HCT116 (cell line): ENCODE results near the gene LRRN2. TPM values are rescaled to one million over a fixed set of nuclear protein-coding genes. Genes with fewer than 3 reads are reported as not detected.

ENCODE experiments used
- ATAC-seq: fragments of 200-7000 bp; cut with Tn5 transposase; 2 replicates; pipeline ENCODE4 v1.9.1; 2020; ENCODE audit warnings: mild to moderate bottlenecking, moderate library complexity
- BruUV-seq: library from RNA; stranded (reverse); fragments of 400-500 nt; replicated peaks from 2 replicates; lab custom pipeline; 2021; lab: Mats Ljungman, UMichigan
- CTCF ChIA-PET: fragments of 300-600 bp; sonication (Branson Sonifier 250); formaldehyde crosslinking; loops from one replicate; lab custom pipeline; 2021; ENCODE audit warnings: antibody characterized with exemption; lab: Charles Lee
- POLR2A ChIA-PET: fragments of 300-600, 350-600 bp; sonication (Branson Sonifier 250); formaldehyde crosslinking; loops from one replicate; lab custom pipeline; 2021; ENCODE audit warnings: antibody characterized with exemption; lab: Charles Lee
- RAD21 ChIA-PET, 2 experiments: fragments of 300-600 bp; sonication (Branson Sonifier 250); formaldehyde crosslinking; loops; one replicate each; lab custom pipeline; 2023; ENCODE audit warnings: low total read pairs in 2 of 2; ENCODE audit not compliant: uncharacterized antibody in 2 of 2, unreplicated experiment in 2 of 2, low non-redundant PET in 1 of 2; lab: Charles Lee
- DNase-seq: peaks from one replicate; pipeline ENCODE4 v3.0.0-alpha.2; 2010; ENCODE audit warnings: low read depth, low spot score
- H2AFZ ChIP-seq: fragments of 200-600 bp; shearing (Covaris generic), sonication (generic); 2 replicates; pipeline ENCODE4 v1.6.1; 2017; ENCODE audit warnings: low read depth, mixed run types, mixed read lengths, antibody characterized with exemption, low read length; ENCODE audit not compliant: poor library complexity, severe bottlenecking
- H3K27ac ChIP-seq: 2 replicates; pipeline ENCODE4 v1.5.1; 2012; ENCODE audit warnings: low read depth, low read length
- H3K27me3 ChIP-seq: fragments of 200-600 bp; sonication (generic); 2 replicates; pipeline ENCODE4 v1.6.1; 2016; ENCODE audit warnings: mixed run types, low read length, mixed read lengths; ENCODE audit not compliant: insufficient read depth
- H3K36me3 ChIP-seq, 2 experiments: fragments of 200-500 bp in 1 of 2; fragments of 200-600 bp in 1 of 2; sonication (Bioruptor generic) in 1 of 2; sonication (generic) in 1 of 2; 2 replicates each; pipeline versions ENCODE4 v1.5.1 to v1.6.1; 2014 to 2016; ENCODE audit warnings: low read length in 2 of 2, inconsistent platforms in 1 of 2, mixed read lengths in 1 of 2, mixed run types in 1 of 2; ENCODE audit not compliant: insufficient read depth in 2 of 2, control insufficient read depth in 1 of 2
- H3K4me1 ChIP-seq, 2 experiments: fragments of 200-600 bp in 1 of 2; sonication (generic) in 1 of 2; 2 replicates each; pipeline versions ENCODE4 v1.5.1 to v1.6.1; 2012 to 2017; ENCODE audit warnings: low read length in 2 of 2, inconsistent platforms in 1 of 2, mild to moderate bottlenecking in 1 of 2, mixed read lengths in 1 of 2, mixed run types in 1 of 2, moderate library complexity in 1 of 2; ENCODE audit not compliant: insufficient read depth in 2 of 2, control insufficient read depth in 1 of 2
- H3K4me2 ChIP-seq: fragments of 200-600 bp; sonication (generic); 2 replicates; pipeline ENCODE4 v1.6.1; 2017; ENCODE audit warnings: mixed run types, low read length, mixed read lengths
- H3K4me3 ChIP-seq, 2 experiments: fragments of 200-600 bp in 1 of 2; sonication (generic) in 1 of 2; replicated peaks in 1 of 2; 2 replicates each; pipeline ENCODE4 v1.5.1; 2011 to 2016; ENCODE audit warnings: low read length in 2 of 2, control low read depth in 1 of 2, low read depth in 1 of 2, mild to moderate bottlenecking in 1 of 2, mixed read lengths in 1 of 2, mixed run types in 1 of 2
- H3K79me2 ChIP-seq: fragments of 200-600 bp; sonication (generic); 2 replicates; pipeline ENCODE4 v1.6.1; 2017; ENCODE audit warnings: mild to moderate bottlenecking, mixed run types, low read length, moderate library complexity, mixed read lengths; ENCODE audit not compliant: insufficient read depth
- H3K9ac ChIP-seq: fragments of 200-600 bp; sonication (generic); 2 replicates; pipeline ENCODE4 v1.6.1; 2016; ENCODE audit warnings: low read length, mixed read lengths
- H3K9me2 ChIP-seq: fragments of 200-600 bp; sonication (generic), shearing (Covaris generic); 2 replicates; pipeline ENCODE4 v1.6.1; 2017; ENCODE audit warnings: mixed run types, mild to moderate bottlenecking, moderate library complexity; ENCODE audit not compliant: insufficient read depth
- H3K9me3 ChIP-seq, 2 experiments: fragments of 200-500 bp in 1 of 2; fragments of 200-600 bp in 1 of 2; sonication (Bioruptor generic) in 1 of 2; sonication (generic) in 1 of 2; 2 replicates each; pipeline ENCODE4 v1.6.1; 2014 to 2017; ENCODE audit warnings: low read length in 2 of 2, mixed read lengths in 2 of 2, inconsistent platforms in 1 of 2, low read depth in 1 of 2, mild to moderate bottlenecking in 1 of 2, mixed run types in 1 of 2, moderate library complexity in 1 of 2; ENCODE audit not compliant: control insufficient read depth in 1 of 2, insufficient read depth in 1 of 2
- H4K20me1 ChIP-seq: fragments of 200-600 bp; sonication (generic), shearing (Covaris generic); 2 replicates; pipeline ENCODE4 v1.6.1; 2017; ENCODE audit warnings: mixed run types, mild to moderate bottlenecking, moderate library complexity; ENCODE audit not compliant: insufficient read depth
- JUND ChIP-seq: IDR thresholded peaks from 2 replicates; pipeline ENCODE4 v1.6.1; 2012
- TCF7L2 ChIP-seq: IDR thresholded peaks from 2 replicates; pipeline ENCODE4 v1.7.0; 2011; ENCODE audit warnings: borderline replicate concordance, inconsistent platforms; ENCODE audit not compliant: insufficient read depth, insufficient read length; ENCODE audit errors: extremely low read depth
- ZFX ChIP-seq: fragments of 450-650 bp; IDR thresholded peaks from 2 replicates; pipeline ENCODE4 v1.6.1; 2017
- intact Hi-C: fragments of 100-400 bp; cut with micrococcal nuclease; formaldehyde crosslinking; loops from 2 replicates; pipeline ENCODE4 v1.10.0; 2022
- total RNA-seq: library from RNA; stranded (reverse); gene quantifications from one replicate; pipeline ENCODE4 v1.2.1, GENCODE V29; 2021; ENCODE audit not compliant: unreplicated experiment

The LRRN2 gene
- total RNA-seq, 1 experiment from 2014 or later, result 3.2 TPM

DNA sequence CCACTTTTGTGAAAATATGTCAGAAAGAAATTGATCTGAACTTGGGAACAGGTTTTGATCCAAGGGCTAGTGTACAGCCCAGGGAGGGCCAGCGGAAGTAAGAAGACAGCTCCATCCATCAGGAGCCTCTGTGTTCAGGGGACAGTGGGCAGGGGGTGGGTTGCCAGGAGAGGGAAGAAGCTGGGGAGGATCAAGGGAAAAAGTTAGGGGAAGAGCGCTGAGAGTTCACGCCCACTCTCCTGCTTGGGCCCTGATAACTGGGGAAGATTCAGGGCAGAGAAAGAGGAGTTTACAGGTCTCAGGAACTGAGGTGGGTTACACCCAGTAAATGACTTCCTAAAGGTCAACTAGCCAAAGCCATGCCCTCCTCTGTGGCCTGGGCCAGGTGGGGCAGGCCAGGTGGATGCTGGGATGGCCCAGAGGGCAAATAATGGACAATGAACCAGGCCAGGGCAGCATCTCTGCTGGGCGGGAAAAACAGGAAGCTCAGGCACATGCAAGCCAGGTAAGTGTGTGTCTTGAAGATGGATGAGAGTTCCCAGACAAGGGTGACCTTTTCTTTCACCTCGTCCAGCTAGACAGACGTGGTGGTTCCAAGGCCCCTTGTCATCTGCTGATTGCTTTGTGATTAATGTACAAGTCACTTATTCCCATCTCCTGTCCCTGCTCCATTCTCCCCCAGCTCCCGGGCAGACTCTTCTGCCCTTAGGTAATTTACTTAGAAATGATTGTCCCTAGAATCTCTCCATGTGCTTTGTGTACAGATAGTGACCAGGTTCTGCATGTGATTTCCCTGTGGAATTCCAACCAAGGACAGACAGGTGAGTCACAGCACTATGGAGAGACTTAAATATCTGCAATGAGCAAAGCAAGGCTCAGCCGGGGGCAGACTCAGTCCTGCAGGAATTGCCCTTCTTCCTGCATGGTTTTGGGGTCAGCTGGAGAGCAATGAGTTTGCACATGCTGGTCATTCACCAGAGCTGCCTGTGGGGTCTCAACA lies 112.3 kb downstream of the LRRN2 start:
- ATAC-seq, result 0 out of 2 replicates have a peak, but pooled peaks have one; percentile 35
- Histone ChIP-seq H3K4me2 (peak overlapping the region; percentile 4; the same call in 1 of the 2 replicates), H3K9me3 (no peaks in the 10 kb centered on the region)

DNA sequence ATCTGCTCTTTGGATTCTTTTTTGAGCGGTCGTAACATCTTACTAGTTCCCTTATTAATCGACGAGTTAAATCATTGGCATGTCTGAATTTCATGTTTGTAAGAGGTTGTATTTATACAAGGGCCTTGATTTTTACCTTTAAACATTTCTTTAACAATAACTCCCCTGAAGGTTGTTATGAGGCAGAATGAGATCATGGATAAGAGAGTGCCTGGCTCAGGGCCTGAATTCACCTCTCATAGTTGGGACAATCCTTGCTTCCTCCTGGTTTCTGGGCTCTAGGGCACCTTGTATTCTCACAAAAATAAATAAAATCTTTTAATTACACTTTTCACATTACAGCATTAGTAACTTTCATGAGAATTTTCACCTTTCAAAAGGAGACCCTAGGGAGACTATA lies 113.9 kb downstream of the LRRN2 start:
- H3K27ac ChIP-seq, result no peak overlapping the region
- H3K4me3 ChIP-seq, result no peak overlapping the region
- no peak for TF ChIP-seq ZFX
- TF ChIP-seq, all 23 proteins: peak for 0
- Histone ChIP-seq H3K9ac (no peak overlapping the region), H3K9me3 (no peaks in the 10 kb centered on the region), H4K20me1 (no peaks in the 10 kb centered on the region), H3K79me2 (no peaks in the 10 kb centered on the region), H3K36me3 (no peaks in the 10 kb centered on the region), H2AFZ (no peak overlapping the region), H3K4me2 (no peak overlapping the region), H3K27me3 (no peaks in the 10 kb centered on the region), H3K9me2 (no peaks in the 10 kb centered on the region), H3K4me1 (peaks cover 7 to 36% of the 10 kb centered on the region in 2 experiments; a peak in 3 of 4 replicates)
- DNase-seq (no peak), ATAC-seq (no peak)
- BruUV-seq, result no TSS peak
- CTCF ChIA-PET, result no interaction called here
- RAD21 ChIA-PET, result no interaction called here
- POLR2A ChIA-PET, result interaction anchor here (0.6 kb wide), 1 partner anchor 421 kb away, joined by 4 read pairs; no protein-coding TSS in a partner anchor
- intact Hi-C loops, result no loop called here

More for the DNA sequence above, 112.3 kb downstream of the LRRN2 start:
- TF ChIP-seq TCF7L2 (no peak), JUND (no peak)
- Histone ChIP-seq H3K9ac (no peak overlapping the region), H4K20me1 (no peaks in the 10 kb centered on the region), H2AFZ (no peak overlapping the region), H3K4me1 (peaks cover 7 to 36% of the 10 kb centered on the region in 2 experiments; a peak in 3 of 4 replicates), H3K27me3 (no peaks in the 10 kb centered on the region), H3K9me2 (no peaks in the 10 kb centered on the region), H3K27ac (no peak overlapping the region), H3K4me3 (no peak overlapping the region), H3K36me3 (no peaks in the 10 kb centered on the region), H3K79me2 (no peaks in the 10 kb centered on the region)
- BruUV-seq, result no TSS peak
- ChIA-PET CTCF (interaction anchor here (1.4 kb wide), 1 partner anchor 234 kb away, joined by 5 read pairs; no protein-coding TSS in a partner anchor), POLR2A (no interaction called here), RAD21 (no interaction called here)
- DNase-seq, result no peak
- intact Hi-C loops, result no loop called here
